H9 (cell line): ENCODE data around the gene MBOAT2. TPM values are rescaled to one million over a fixed set of nuclear protein-coding genes. Genes with fewer than 3 reads are reported as not detected.

Experiments
- DNase-seq: peaks from one replicate; pipeline ENCODE4 v3.0.0-alpha.2; 2017
- H2AFZ ChIP-seq: one replicate; pipeline ENCODE4 v1.6.1; 2013; ENCODE audit warnings: mild to moderate bottlenecking, low read length, control low read depth, moderate library complexity
- H2AK5ac ChIP-seq: 2 replicates; pipeline ENCODE4 v1.6.1; 2013; ENCODE audit warnings: low read length, control low read depth, mixed read lengths; ENCODE audit not compliant: insufficient read length
- H2BK120ac ChIP-seq: one replicate; pipeline ENCODE4 v1.6.1; 2013; ENCODE audit warnings: low read depth, mild to moderate bottlenecking, low read length, control low read depth, inconsistent platforms; ENCODE audit not compliant: poor library complexity, severe bottlenecking
- H2BK12ac ChIP-seq: 2 replicates; pipeline ENCODE4 v1.6.1; 2013; ENCODE audit warnings: low read length, control low read depth, mixed read lengths, low read depth; ENCODE audit not compliant: insufficient read length
- H2BK15ac ChIP-seq: 2 replicates; pipeline ENCODE4 v1.6.1; 2013; ENCODE audit warnings: low read depth, low read length, control low read depth
- H2BK20ac ChIP-seq: one replicate; pipeline ENCODE4 v1.6.1; 2013; ENCODE audit warnings: low read depth, mild to moderate bottlenecking, low read length, control low read depth, inconsistent platforms; ENCODE audit not compliant: poor library complexity, severe bottlenecking
- H2BK5ac ChIP-seq: 2 replicates; pipeline ENCODE4 v1.6.1; 2013; ENCODE audit warnings: low read length, control low read depth, mixed read lengths; ENCODE audit not compliant: insufficient read length
- H3K14ac ChIP-seq: 2 replicates; pipeline ENCODE4 v1.6.1; 2013; ENCODE audit warnings: low read length, control low read depth; ENCODE audit not compliant: insufficient read depth
- H3K18ac ChIP-seq: 2 replicates; pipeline ENCODE4 v1.6.1; 2013; ENCODE audit warnings: low read depth, mild to moderate bottlenecking, mixed read lengths, low read length, control low read depth; ENCODE audit not compliant: insufficient read length
- H3K23ac ChIP-seq: 2 replicates; pipeline ENCODE4 v1.6.1; 2013; ENCODE audit warnings: low read length, control low read depth, mixed read lengths, low read depth; ENCODE audit not compliant: insufficient read length
- H3K23me2 ChIP-seq: 2 replicates; pipeline ENCODE4 v1.6.1; 2013; ENCODE audit warnings: low read depth, mild to moderate bottlenecking, mixed read lengths, low read length, control low read depth; ENCODE audit not compliant: insufficient read length, poor library complexity, severe bottlenecking
- H3K27ac ChIP-seq: 2 replicates; pipeline ENCODE4 v1.5.1; 2013; ENCODE audit warnings: low read length, control low read depth, mixed read lengths, low read depth; ENCODE audit not compliant: insufficient read length
- H3K27me3 ChIP-seq: 2 replicates; pipeline ENCODE4 v1.6.1; 2013; ENCODE audit warnings: low read length, control low read depth, inconsistent platforms; ENCODE audit not compliant: insufficient read depth
- H3K4ac ChIP-seq: 2 replicates; pipeline ENCODE4 v1.6.1; 2013; ENCODE audit warnings: low read depth, mild to moderate bottlenecking, control low read depth, inconsistent platforms, low read length, moderate library complexity
- H3K4me1 ChIP-seq: 2 replicates; pipeline ENCODE4 v1.6.1; 2013; ENCODE audit warnings: low read length, control low read depth, inconsistent platforms; ENCODE audit not compliant: insufficient read depth
- H3K4me2 ChIP-seq: 2 replicates; pipeline ENCODE4 v1.6.1; 2013; ENCODE audit warnings: low read length, control low read depth, mixed read lengths; ENCODE audit not compliant: insufficient read length, insufficient read depth
- H3K56ac ChIP-seq: 2 replicates; pipeline ENCODE4 v1.6.1; 2013; ENCODE audit warnings: low read depth, mild to moderate bottlenecking, mixed read lengths, low read length, control low read depth; ENCODE audit not compliant: insufficient read length
- H3K79me1 ChIP-seq: 2 replicates; pipeline ENCODE4 v1.6.1; 2013; ENCODE audit warnings: low read depth, mild to moderate bottlenecking, moderate library complexity, low read length, control low read depth, inconsistent platforms; ENCODE audit not compliant: insufficient read depth, poor library complexity, severe bottlenecking
- H3K79me2 ChIP-seq: 2 replicates; pipeline ENCODE4 v1.6.1; 2013; ENCODE audit warnings: low read length, control low read depth, inconsistent platforms; ENCODE audit not compliant: insufficient read depth
- H3K9ac ChIP-seq: 2 replicates; pipeline ENCODE4 v1.6.1; 2013; ENCODE audit warnings: low read length, control low read depth, mixed read lengths; ENCODE audit not compliant: insufficient read length; ENCODE audit errors: extremely low read depth
- H3K9me3 ChIP-seq: one replicate; pipeline ENCODE4 v1.6.1; 2013; ENCODE audit warnings: low read depth, low read length, inconsistent platforms; ENCODE audit not compliant: control insufficient read depth
- H3T11ph ChIP-seq: one replicate; pipeline ENCODE4 v1.6.1; 2013; ENCODE audit warnings: mild to moderate bottlenecking, low read length, control low read depth, inconsistent platforms
- H4K20me1 ChIP-seq: one replicate; pipeline ENCODE4 v1.6.1; 2013; ENCODE audit not compliant: control insufficient read depth, insufficient read length, insufficient read depth
- H4K5ac ChIP-seq: 2 replicates; pipeline ENCODE4 v1.6.1; 2013; ENCODE audit warnings: low read depth, mild to moderate bottlenecking, mixed read lengths, low read length, control low read depth; ENCODE audit not compliant: insufficient read length
- H4K8ac ChIP-seq: replicated peaks from 2 replicates; pipeline ENCODE4 v1.6.1; 2013; ENCODE audit warnings: low read length, control low read depth, mixed read lengths, low read depth; ENCODE audit not compliant: insufficient read length
- H4K91ac ChIP-seq: 2 replicates; pipeline ENCODE4 v1.6.1; 2013; ENCODE audit warnings: low read depth, mild to moderate bottlenecking, moderate library complexity, mixed read lengths, low read length, control low read depth; ENCODE audit not compliant: insufficient read length
- H3K27ac Mint-ChIP-seq, 3 experiments: 2 replicates in 2 of 3; 3 replicates in 1 of 3; pipeline ENCODE4 v1.8.0; 2020 to 2021; ENCODE audit warnings: mixed read lengths in 3 of 3, mild to moderate bottlenecking in 1 of 3, moderate library complexity in 1 of 3
- H3K27me3 Mint-ChIP-seq: 2 replicates; pipeline ENCODE4 v1.8.0; 2021; ENCODE audit warnings: low read depth, mild to moderate bottlenecking, moderate library complexity, mixed read lengths
- H3K36me3 Mint-ChIP-seq, 3 experiments: 2 replicates in 2 of 3; 3 replicates in 1 of 3; pipeline ENCODE4 v1.8.0; 2020 to 2021; ENCODE audit warnings: low read depth in 3 of 3, mixed read lengths in 3 of 3; ENCODE audit not compliant: insufficient read depth in 1 of 3
- H3K4me1 Mint-ChIP-seq, 2 experiments: 2 replicates each; pipeline ENCODE4 v1.8.0; 2020; ENCODE audit warnings: mixed read lengths in 2 of 2
- H3K4me3 Mint-ChIP-seq, 2 experiments: 2 replicates in 1 of 2; 3 replicates in 1 of 2; pipeline ENCODE4 v1.8.0; 2020 to 2021; ENCODE audit warnings: mild to moderate bottlenecking in 2 of 2, mixed read lengths in 2 of 2, moderate library complexity in 1 of 2
- H3K9me3 Mint-ChIP-seq, 2 experiments: 2 replicates in 1 of 2; 3 replicates in 1 of 2; pipeline ENCODE4 v1.8.0; 2020; ENCODE audit warnings: mild to moderate bottlenecking in 2 of 2, mixed read lengths in 2 of 2, moderate library complexity in 1 of 2
- WGBS: extraction: QIAGEN DNeasy Blood & Tissue Kit; methylation state at CpG from one replicate; pipeline ENCODE4 v1.1.7; 2013; ENCODE audit warnings: missing lambda C conversion rate, low lambda C conversion rate, mixed read lengths; ENCODE audit not compliant: insufficient read length; ENCODE audit errors: extremely low coverage; 5-methylcytosine and 5-hydroxymethylcytosine counted together
- total RNA-seq: library from RNA; stranded (reverse); gene quantifications from 2 replicates; pipeline ENCODE4 v1.2.1, GENCODE V29; 2021
- TF ChIP-seq, protein P1 (sequence below): fragments of 200-600 bp; sonication (generic); conservative IDR thresholded peaks from 3 replicates; pipeline ENCODE4 v1.8.0; 2021; ENCODE audit warnings: antibody characterized with exemption, mild to moderate bottlenecking

MBOAT2 gene
- total RNA-seq, 1 experiment from 2014 or later: 20.2 TPM

- H3K79me1 ChIP-seq: no peaks in the 10 kb centered on the region
- no peak overlapping the region for H2AK5ac ChIP-seq
- H3K79me2 ChIP-seq: no peaks in the 10 kb centered on the region
- no peak overlapping the region for H3K23ac ChIP-seq
- H2BK12ac ChIP-seq: no peak overlapping the region
- no peak overlapping the region for H4K91ac ChIP-seq
- no peak overlapping the region for H3K56ac ChIP-seq
- no peak overlapping the region for H2BK15ac ChIP-seq
- H3K27ac ChIP-seq: no peak overlapping the region
- H3K23me2 ChIP-seq: no peaks in the 10 kb centered on the region
- H3K14ac ChIP-seq: no peak overlapping the region
- Mint-ChIP-seq H3K4me3 (no peak overlapping the region), H3K4me1 (peaks cover 25 to 35% of the 10 kb centered on the region in 2 experiments), H3K9me3 (no peaks in the 10 kb centered on the region), H3K27ac (0 out of 7 replicates have a peak overlapping the region, but pooled peaks of 2 of the 3 experiments have one; percentile 13 to 38), H3K36me3 (0 out of 7 replicates have a peak, but pooled peaks cover 0 to 2% (median 0%) of the 10 kb centered on the region in 3 experiments), H3K27me3 (no peaks in the 10 kb centered on the region; the same call in 1 of the 2 replicates)
- H3T11ph ChIP-seq: no peak overlapping the region
- TF ChIP-seq, protein P1, sequence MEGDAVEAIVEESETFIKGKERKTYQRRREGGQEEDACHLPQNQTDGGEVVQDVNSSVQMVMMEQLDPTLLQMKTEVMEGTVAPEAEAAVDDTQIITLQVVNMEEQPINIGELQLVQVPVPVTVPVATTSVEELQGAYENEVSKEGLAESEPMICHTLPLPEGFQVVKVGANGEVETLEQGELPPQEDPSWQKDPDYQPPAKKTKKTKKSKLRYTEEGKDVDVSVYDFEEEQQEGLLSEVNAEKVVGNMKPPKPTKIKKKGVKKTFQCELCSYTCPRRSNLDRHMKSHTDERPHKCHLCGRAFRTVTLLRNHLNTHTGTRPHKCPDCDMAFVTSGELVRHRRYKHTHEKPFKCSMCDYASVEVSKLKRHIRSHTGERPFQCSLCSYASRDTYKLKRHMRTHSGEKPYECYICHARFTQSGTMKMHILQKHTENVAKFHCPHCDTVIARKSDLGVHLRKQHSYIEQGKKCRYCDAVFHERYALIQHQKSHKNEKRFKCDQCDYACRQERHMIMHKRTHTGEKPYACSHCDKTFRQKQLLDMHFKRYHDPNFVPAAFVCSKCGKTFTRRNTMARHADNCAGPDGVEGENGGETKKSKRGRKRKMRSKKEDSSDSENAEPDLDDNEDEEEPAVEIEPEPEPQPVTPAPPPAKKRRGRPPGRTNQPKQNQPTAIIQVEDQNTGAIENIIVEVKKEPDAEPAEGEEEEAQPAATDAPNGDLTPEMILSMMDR: no peak
- DNase-seq: no peak
- no peaks in the 10 kb centered on the region for H3K9me3 ChIP-seq
- H2BK20ac ChIP-seq: no peak overlapping the region
- no peak overlapping the region for H3K9ac ChIP-seq
- H2AFZ ChIP-seq: no peak overlapping the region
- no peak overlapping the region for H3K4me2 ChIP-seq
- no peaks in the 10 kb centered on the region for H3K27me3 ChIP-seq
- no peaks in the 10 kb centered on the region for H4K20me1 ChIP-seq
- no peak overlapping the region for H3K18ac ChIP-seq
- H2BK5ac ChIP-seq: no peak overlapping the region
- H4K5ac ChIP-seq: no peak overlapping the region
- no peak overlapping the region for H3K4ac ChIP-seq
- no CpG with 5 or more reads among the region's 8 CpGs for WGBS
- peaks cover 6% of the 10 kb centered on the region; the same call in 1 of the 2 replicates for H3K4me1 ChIP-seq
- no peak overlapping the region for H4K8ac ChIP-seq
- no peak overlapping the region for H2BK120ac ChIP-seq
These were observed 114.5 kb downstream of the MBOAT2 start for GRCh38 chr2:8888963-8889362.
